OCI-M2 (cell line): ENCODE data around the gene A2M.

Experiments used
- DNase-seq: peaks from one replicate; lab custom pipeline; 2025; ENCODE audit not compliant: unreplicated experiment; lab: John Stamatoyannopoulos, UW

The A2M gene

GRCh38 chr12:9074484-9075137, 41.1 kb downstream of the A2M start:
- no peak for DNase-seq

GRCh38 chr12:9073076-9073475, 42.6 kb downstream of the A2M start:
- DNase-seq = no peak

GRCh38 chr12:9072481-9073038, 43.2 kb downstream of the A2M start:
- no peak for DNase-seq

- DNase-seq = no peak
Observed at GRCh38 chr12:9071969-9072368, 43.8 kb downstream of the A2M start.

GRCh38 chr12:9071518-9071917, 44.2 kb downstream of the A2M start:
- DNase-seq = no peak

- no peak for DNase-seq
Observed at GRCh38 chr12:9070351-9070750, 45.4 kb downstream of the A2M start.

GRCh38 chr12:9068600-9068999, 47.1 kb downstream of the A2M start:
- no peak for DNase-seq

- DNase-seq = no peak
Observed at GRCh38 chr12:9068086-9068485, 47.6 kb downstream of the A2M start.

- no peak for DNase-seq
Observed at GRCh38 chr12:9066755-9067423, 48.8 kb downstream of the A2M start.

GRCh38 chr12:9066183-9066623, 49.5 kb downstream of the A2M start:
- DNase-seq = no peak

- no peak for DNase-seq
Observed at GRCh38 chr12:9065607-9065856, 50.2 kb downstream of the A2M start.

GRCh38 chr12:9064815-9065606, 50.7 kb downstream of the A2M start:
- no peak for DNase-seq

GRCh38 chr12:9064201-9064814, 51.4 kb downstream of the A2M start:
- DNase-seq = no peak

GRCh38 chr12:9052610-9053009, 63.1 kb downstream of the A2M start:
- no peak for DNase-seq

- DNase-seq = no peak
Observed at GRCh38 chr12:9051158-9051550, 64.6 kb downstream of the A2M start.

- DNase-seq = no peak
Observed at GRCh38 chr12:9050521-9051157, 65.1 kb downstream of the A2M start.

GRCh38 chr12:9049520-9050133, 66.1 kb downstream of the A2M start:
- no peak for DNase-seq

- no peak for DNase-seq
Observed at GRCh38 chr12:9048930-9049329, 66.8 kb downstream of the A2M start.

- DNase-seq = no peak
Observed at GRCh38 chr12:9047105-9047504, 68.6 kb downstream of the A2M start.

GRCh38 chr12:9043766-9044165, 72.0 kb downstream of the A2M start:
- no peak for DNase-seq

- no peak for DNase-seq
Observed at GRCh38 chr12:9041321-9041720, 74.4 kb downstream of the A2M start.
